DMS53 (cell line): Measurements from ENCODE around the gene GALNT2.
A peak's percentile ranks its signal among the peaks of the same experiment; 100 is the strongest.

Source experiments
- DNase-seq: peaks from one replicate; lab custom pipeline; 2025; lab: John Stamatoyannopoulos, UW

The GALNT2 gene

DNA sequence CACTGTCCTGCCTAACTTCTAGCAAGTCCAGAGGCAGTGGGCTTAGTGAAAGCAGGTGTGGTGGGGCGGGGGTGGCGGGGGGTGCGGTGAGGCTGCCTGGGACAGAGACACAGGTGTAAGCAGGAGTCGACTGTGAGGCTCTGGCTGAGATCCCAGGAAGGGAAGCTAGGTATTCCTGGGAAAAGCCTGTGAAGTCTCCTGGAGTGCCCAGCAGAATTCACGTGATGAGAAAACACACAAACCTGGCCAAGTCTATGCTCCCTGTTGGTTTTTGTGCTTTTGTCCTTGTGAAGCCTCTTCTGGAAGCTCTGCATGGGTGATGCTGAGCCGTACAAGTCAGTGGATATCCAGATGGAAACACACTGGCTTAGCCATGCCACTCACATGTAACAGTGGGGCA lies 5.3 kb downstream of the GALNT2 start:
- no peak for DNase-seq

DNA sequence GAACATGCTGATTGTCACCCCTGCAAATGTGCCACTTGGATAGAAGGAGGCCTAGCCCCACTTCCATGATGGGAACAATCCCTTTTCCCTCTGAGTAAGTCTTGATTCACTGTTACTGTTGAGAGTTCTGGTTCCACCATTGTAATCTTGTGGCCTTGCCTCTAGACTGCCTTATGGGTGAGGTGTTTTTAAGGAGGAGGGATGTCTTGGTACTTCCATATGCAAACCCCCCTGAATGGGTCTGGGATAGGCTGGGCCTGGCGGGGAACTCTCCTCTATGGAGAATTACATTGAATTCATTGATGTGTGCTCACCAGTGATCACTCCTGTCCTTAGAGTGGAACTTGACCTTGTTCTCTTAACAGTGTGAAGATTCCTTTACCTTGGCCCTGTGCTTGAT lies 5.8 kb downstream of the GALNT2 start:
- no peak for DNase-seq

DNA sequence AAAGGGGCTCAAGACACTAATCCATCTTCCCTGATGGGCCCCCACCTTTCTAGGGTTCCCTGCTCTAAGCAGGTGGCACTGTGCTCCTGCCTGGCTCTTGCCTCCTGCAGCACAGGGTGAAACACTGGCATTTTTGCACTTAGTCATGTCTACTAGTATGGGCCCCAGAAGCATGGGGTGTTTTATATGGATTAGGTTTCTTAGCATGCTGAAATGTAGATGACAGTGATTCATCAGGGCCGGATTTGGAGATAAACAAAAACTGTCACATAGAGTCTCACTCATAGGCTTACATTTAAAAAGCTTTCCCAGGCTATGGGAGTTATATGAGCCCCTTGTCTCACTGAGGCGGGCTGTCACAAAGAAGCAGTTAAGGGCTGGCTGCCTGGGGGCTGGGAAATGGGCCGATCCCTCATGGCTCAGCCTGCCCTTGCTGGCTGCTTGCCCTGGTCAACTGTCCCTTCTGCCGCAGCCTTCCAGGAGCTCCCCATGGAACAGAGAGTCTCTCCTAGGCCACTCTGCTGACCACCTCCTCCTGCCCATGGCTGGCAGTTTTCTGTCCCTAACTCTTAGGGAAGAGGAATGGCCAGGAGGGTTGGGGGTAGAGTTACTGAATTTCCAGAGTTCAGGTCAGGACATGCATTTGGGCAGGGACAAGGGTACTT lies 6.5 kb downstream of the GALNT2 start:
- no peak for DNase-seq

- no peak for DNase-seq
Observed at GRCh38 chr1:230074270-230074669, 7.2 kb downstream of the GALNT2 start.

GRCh38 chr1:230074762-230075161 lies 7.7 kb downstream of the GALNT2 start:
- DNase-seq: no peak

- no peak for DNase-seq
Observed at GRCh38 chr1:230076121-230076520, 9.1 kb downstream of the GALNT2 start.

DNA sequence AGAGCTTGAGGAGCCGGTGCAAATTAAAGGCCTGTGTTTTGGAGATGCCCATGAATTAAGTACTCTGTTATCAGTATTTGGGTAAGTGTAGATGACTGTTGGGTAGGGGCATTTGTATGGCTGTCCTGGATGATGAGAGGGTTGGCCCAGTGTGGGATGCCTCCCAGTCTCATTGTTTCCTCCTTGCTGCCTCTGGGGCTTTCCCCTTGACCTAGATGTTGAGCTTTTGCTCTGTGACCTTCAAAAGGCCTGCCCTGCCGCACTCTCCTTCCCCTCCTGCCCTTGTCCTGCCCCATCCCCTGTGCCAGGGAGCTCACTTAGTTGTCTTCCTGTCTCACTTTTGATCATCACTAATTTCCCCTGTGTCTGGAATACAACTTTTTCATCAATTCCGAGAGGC lies 10.0 kb downstream of the GALNT2 start:
- no peak for DNase-seq

- no peak for DNase-seq
Observed at GRCh38 chr1:230077436-230078213, 10.6 kb downstream of the GALNT2 start.

DNA sequence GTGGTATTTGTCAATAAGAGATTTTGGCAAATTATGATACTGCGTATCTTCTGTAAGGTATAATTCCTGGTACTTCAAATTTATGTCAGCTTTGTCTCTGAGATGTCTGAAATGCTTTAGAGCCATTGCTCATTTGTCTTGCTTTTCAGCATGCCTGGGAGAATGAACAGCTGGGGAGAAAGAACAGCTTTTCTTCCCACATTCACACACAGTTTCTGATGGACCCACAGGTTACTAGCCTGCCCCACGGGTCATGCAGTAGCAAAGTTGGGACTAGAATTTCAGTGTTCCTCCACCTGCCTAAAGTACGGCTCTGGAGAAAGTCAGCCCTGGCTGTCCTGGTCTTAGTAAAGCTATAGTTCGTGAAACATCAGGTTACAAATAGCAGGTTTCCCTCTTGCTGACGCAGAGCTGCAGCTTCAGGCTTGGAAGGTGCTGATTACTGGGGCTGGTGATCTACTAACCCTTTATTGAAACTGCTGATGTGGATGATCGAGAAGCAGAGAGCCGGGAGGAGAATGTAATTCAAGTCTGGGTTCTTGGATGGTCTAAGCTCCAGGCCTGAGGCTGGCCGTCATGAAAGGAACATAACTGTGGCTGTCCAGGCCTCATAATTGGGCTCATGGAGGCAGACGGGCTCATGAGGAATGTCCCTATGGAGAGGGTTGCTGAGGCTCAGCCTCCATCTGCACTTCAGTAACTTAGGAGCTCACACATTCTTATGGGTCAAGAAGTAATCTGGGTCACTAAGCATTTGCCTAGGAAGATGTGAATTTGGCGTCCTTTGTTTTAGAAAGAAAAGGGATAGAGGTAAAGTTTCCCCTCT lies 12.4 kb downstream of the GALNT2 start:
- no peak for DNase-seq

GRCh38 chr1:230080822-230081221 lies 13.8 kb downstream of the GALNT2 start:
- no peak for DNase-seq

DNA sequence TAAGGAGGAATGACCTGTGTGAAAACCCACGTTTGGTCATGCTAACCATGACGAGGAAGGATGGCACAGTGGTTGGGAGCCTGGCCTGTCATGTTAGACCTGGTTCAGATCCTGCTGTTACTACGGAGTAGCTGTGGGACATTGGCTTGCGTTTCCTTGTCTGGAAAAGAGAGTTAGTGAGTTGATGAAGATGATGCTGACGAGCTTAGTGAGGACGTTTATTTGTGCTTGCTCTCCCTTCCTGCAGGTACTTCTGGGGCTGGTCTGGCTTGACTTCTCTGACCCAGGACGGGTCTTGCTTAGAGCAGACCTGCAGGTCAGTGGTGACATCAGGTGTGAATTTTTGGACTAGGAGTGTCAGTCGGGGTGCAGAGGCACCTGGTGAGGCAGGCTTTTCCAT lies 14.7 kb downstream of the GALNT2 start:
- no peak for DNase-seq

GRCh38 chr1:230082211-230082610 lies 15.2 kb downstream of the GALNT2 start:
- DNase-seq: no peak

GRCh38 chr1:230083053-230083452 lies 16.0 kb downstream of the GALNT2 start:
- DNase-seq: no peak

- no peak for DNase-seq
Observed at GRCh38 chr1:230083746-230084407, 16.8 kb downstream of the GALNT2 start.

GRCh38 chr1:230084408-230085177 lies 17.6 kb downstream of the GALNT2 start:
- peak; percentile 53 for DNase-seq

DNA sequence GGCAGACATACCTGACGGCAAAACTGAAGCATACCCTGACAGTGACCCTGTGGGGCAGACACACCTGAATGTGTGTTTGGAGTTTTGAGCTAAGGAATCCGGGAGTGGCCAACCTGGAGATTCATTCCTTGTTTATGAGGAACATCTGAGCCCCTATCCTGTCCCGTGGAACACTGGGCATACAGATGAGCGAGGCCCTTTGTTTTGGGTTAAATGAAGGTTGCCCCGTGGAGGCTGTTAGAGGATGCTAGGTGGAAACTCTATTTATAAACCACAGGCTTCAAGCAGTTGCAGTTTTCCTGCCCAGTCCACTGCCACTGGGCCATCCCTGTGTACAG lies 18.1 kb downstream of the GALNT2 start:
- no peak for DNase-seq

DNA sequence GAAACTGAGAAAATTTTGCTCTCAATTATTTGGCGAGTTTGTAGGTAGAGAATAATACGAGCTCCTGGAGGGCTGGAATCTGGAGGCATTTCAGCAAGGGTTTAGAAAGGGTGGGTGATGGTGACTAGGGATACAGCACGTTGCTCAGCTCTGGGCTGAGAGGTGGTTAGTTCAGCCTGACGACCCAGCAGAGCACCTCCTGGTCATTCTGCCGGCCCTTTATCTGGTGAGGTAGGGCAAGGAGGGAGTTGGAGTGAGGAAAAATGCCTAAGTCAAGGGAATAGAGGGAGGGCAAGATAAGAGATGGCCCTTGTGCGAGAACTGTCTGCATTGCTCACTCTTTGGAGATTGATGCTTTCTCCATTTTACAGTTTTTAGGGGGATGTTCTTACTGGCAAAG lies 19.1 kb downstream of the GALNT2 start:
- no peak for DNase-seq

DNA sequence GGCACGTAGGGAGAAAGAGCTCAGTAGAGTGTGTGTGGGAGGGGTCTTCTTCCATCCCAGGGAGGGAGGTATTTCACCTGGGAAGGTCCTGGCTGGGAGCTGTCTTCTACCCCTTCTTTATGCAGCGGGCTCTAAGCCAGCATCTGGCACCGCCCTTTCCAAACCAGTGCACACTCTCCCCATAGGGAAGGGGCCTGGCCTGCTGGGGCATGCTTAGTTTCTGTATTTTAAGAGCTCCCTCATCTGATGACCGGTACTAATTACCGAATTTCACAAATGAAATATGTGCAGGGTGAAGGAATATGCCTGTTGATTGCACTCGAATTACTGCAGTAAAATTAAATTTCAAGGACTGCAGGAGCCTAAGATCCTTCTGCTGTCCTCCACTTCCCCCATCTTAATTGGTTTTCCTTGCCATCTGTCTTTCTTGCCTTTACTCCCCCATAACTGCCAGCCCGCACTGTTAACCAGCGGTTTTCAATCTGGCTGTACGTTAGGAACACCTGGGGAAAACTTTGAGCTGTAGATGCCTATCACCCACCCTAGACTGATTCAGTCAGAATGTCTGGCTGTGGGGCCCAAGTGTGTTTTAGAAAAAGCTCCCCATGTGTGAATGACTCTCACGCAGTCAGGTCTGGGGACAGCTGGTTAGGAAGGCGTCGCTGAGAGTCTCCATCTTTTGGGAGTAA lies 20.1 kb downstream of the GALNT2 start:
- no peak for DNase-seq

DNA sequence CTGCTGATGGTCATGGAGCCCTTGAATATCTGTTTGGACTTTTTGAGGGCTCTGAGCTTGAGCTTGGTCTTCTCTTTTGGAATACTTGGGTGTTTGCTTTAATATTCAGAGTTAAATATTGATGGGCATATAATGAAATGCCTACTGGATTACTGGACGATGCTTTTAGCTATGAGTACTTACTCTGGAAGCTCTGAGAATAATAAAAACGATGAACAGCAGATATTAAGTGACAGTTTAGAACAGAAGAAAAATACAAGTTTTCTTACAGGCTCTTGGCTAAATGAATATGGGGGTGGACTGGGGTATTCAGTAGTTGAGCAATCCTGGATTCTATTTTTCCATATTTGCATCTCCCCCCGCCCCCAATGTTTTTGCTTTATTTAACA lies 20.7 kb downstream of the GALNT2 start:
- DNase-seq: no peak

- no peak for DNase-seq
Observed at GRCh38 chr1:230090194-230090711, 23.2 kb downstream of the GALNT2 start.
